GM18526 (cell line): Measurements from ENCODE around the gene MEGF8.

ENCODE experiments used
- POLR2A ChIP-seq: IDR thresholded peaks from 3 replicates; pipeline ENCODE4 v1.6.1; 2011; ENCODE audit not compliant: insufficient read length; ENCODE audit errors: extremely low read depth

MEGF8 gene

DNA sequence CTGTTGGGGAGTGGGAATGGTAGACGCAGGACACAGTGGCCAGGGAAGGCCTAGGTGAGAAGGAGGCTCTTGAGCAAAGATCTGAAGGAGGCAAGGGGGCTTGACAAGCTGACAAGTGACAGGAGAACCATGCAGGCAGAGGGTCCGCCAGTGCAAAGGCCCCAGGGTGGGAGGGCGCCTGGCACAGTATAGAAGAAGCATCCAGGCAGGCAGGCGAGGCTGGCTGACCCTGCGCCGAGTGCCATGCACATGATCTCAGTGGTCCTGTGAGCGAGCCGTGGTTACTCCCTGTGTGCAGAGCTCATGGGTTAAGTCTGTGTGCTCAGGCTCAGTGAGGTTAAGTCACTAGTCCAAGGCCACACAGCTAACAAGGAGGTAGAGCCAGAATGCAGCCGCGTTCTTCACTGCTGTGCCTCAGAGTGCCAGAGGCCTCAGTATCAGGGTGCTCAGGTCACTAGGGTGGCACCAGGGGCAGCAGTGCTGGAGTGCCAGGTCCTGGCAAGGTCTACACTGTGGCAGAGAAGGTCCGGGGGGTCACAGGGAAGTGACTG, 49.5 kb downstream of the MEGF8 start:
- TF ChIP-seq POLR2A: no peak

DNA sequence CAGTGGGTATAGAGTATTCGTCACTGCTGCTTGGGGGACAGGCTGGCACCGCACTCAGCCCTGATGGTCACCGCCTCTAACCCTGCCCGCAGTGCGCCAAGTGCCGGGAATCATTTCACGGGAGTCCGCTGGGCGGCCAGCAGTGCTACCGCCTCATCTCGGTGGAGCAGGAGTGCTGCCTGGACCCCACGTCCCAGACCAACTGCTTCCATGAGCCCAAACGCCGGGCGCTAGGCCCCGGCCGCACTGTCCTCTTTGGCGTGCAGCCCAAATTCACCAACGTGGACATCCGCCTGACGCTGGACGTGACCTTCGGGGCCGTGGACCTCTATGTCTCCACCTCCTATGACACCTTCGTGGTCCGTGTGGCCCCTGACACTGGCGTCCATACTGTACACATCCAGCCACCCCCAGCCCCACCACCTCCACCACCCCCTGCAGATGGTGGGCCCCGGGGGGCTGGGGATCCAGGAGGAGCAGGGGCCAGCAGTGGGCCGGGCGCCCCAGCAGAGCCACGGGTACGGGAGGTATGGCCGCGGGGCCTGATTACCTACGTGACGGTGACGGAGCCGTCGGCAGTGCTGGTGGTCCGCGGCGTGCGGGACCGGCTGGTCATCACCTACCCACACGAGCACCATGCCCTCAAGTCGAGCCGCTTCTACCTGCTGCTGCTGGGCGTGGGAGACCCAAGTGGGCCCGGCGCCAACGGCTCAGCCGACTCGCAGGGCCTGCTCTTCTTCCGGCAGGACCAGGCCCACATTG, 50.2 kb downstream of the MEGF8 start:
- TF ChIP-seq POLR2A: no peak

GRCh38 chr19:42376177-42376555, 50.7 kb downstream of the MEGF8 start:
- no peak for TF ChIP-seq POLR2A

GRCh38 chr19:42378225-42379215, 53.1 kb downstream of the MEGF8 start:
- TF ChIP-seq POLR2A: no peak

DNA sequence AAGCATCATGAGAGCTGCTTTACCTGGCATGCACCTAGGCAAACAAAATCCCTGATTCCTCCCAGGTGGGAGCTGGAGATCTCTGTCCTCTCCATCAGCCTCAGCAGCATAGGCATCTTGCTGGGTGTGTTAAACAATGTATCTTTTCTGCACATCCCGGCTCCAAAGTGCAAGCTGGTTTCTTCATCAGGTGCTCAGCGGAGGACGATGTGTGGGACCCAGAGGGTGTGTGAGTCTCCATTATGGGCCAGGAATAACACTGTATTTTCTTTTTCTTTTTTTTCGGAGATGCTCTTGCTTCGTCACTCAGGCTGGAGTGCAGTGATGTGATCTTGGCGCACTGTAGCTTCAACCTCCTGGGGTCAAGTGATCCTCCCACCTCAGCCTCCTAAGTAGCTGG, 54.7 kb downstream of the MEGF8 start:
- no peak for TF ChIP-seq POLR2A

DNA sequence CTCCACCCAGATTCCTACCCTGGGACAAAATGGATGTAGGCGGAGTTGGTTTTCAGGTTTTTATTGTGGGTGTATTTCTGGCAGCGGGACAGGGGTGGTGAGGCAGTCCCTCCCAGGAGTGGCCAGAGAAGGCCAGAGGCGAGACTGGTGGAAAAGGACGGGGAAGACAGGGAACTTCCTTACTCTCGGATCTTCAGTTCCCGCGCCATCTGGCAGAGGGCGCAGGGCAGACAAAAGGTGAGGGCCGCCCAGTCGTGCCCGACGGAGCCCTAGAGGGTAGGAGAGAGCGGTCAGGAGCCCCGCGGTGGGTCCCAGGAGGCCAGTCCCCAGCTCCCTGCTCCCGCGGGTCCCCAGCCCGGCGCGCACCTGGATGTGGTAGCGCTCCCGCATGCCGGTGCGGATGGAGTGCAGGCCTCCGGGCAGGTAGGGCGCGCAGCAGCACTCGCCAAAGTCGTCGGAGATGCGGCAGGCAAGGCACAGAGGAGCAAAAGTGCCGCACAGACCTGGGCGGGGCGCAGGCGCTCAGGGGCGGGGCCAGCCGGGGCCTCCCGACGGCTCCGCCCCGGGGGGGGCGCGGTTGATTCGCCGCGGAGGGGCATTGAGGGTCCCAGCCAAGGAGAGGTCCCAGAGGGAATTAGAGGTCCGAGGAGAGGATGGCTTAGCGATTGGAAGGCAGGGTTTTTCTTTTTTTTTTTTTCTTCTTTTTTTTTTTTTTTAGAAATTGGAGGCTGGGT, 61.7 kb downstream of the MEGF8 start:
- no peak for TF ChIP-seq POLR2A

DNA sequence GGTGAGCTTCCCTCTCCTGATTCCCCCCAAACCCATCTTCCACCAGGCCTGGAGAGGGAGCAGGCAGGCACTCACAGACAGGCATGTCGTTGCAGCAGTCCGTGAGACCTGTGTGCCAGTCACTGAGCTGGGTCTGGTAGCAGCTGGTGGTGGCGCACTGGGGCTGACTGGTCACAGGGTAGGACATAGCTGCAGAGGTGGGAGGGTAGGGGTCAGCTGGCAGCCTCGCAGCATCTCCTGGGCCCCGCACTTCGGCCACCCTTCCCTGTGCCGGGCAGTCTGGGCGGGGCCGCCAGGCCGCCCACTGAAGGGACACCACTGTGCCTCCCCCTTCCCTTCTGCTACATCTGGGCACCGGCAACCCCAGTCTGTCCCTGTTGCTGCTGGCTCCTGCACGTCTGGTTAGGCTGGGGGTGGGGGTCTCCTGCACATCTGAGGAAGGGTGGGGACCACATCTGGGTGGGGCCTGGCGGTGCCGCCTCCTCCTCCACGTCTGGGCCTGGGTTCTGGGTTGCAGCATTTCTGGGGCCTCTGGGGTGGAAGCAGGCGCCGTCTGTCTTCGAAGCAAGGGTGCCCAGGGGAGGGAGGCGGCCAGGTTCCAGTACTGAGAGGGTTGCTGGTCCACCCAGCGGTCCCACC, 63.5 kb downstream of the MEGF8 start:
- no peak for TF ChIP-seq POLR2A

DNA sequence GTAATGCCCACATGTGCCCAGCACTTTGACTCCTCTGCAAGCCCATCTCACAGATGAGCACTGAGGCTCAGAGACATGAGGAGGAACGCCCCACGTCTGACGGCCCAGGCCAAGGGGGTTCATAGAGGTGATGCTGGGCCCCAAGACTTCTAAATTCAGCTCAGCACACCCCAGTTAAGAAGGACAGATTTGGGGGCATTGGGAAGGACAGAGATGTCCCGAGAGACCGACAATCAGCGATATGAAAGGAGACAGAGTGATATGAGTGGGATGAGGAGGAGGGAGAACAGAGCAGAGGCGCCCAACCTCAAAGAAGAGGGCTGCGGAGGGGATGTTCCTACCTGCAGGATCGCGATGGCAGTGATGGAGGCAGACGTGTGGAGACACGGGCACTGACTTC, 64.5 kb downstream of the MEGF8 start, which contains the start of gene CNFN:
Gene CNFN (minus strand): TSS at position 399 of the 400 bp plus-strand sequence. CDS start 1,260 bp downstream, outside the sequence.
- no peak for TF ChIP-seq POLR2A

DNA sequence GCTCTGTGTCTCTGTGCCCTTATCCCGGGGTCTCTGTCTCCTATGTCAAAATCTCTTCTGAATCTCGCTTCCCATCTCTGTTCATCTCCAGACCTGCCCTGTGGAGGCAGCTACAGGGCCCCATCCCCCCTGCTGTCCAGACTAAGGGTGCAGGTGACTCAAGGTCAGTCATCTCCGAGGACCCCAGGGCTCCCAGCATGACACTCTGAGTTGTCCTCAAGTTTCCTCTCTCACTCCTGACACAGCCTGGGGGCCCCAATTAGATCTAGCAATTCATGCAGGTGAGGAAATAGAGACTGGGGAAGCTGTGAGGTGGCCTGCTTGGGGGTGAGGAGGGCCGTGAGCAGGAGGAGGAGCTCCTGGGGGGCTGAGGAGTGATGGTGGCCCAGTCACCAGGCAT, 66.7 kb downstream of the MEGF8 start:
- TF ChIP-seq POLR2A: no peak

DNA sequence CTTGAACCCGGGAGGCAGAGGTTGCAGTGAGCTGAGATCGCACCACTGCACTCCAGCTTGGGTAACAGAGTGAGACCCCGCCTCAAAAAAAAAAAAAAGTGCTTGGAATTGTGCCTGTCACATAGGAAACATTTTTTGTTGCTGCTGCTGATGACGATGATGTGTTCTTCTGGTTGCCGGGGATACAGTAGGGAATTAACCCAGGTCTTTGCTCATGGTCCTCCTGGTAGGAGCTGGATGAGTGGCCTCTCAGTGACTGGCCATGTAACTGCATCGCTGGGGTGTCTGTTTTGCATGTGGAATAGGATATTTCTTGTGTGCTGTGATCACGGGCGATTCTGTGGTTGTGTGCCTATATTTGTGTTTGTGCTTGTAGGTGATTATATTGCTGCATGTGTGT, 69.3 kb downstream of the MEGF8 start:
- TF ChIP-seq POLR2A: no peak

DNA sequence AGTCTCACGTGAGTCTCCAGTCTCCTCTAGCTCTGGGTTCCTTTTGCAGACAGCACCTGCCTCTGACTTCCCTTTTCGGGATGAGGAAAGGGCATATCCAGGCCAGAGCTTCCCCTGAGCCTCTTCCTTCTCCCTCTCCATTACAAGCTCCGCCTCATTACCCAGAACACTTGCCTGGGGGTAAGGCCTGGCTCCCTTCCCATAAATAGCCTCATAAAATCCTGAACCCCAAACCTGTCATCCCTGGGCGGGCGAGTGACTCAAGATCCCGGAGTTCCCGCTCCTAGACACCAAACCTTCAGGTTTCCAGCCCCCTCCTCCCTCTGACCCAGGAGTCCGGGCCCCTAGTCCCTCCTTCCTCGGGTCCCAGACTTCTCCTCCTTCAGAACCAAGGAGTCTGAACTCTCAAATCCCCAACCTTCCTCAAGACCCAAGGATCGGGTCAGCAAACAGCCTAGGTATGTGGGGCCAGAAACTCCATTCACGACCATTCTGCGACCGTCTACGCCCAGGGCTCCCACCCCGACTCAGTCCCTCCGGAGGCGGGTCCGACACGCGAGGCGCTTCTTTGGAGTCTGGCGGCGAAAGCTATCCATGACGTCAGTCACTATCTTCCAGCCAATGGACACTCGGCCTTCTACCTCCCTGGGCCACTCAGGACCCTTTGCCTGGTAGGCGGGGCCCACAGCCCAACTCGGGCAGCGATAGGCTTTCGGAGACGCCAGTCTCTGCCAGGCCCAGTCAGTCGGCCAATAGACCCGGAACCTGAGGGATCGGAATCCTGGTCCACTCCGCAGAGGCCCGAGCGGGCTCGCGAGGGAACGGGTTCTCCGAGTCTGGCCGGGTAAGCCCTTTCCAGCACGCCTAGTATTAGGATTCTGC, 71.2 kb downstream of the MEGF8 start:
- peak; percentile 90 for TF ChIP-seq POLR2A

DNA sequence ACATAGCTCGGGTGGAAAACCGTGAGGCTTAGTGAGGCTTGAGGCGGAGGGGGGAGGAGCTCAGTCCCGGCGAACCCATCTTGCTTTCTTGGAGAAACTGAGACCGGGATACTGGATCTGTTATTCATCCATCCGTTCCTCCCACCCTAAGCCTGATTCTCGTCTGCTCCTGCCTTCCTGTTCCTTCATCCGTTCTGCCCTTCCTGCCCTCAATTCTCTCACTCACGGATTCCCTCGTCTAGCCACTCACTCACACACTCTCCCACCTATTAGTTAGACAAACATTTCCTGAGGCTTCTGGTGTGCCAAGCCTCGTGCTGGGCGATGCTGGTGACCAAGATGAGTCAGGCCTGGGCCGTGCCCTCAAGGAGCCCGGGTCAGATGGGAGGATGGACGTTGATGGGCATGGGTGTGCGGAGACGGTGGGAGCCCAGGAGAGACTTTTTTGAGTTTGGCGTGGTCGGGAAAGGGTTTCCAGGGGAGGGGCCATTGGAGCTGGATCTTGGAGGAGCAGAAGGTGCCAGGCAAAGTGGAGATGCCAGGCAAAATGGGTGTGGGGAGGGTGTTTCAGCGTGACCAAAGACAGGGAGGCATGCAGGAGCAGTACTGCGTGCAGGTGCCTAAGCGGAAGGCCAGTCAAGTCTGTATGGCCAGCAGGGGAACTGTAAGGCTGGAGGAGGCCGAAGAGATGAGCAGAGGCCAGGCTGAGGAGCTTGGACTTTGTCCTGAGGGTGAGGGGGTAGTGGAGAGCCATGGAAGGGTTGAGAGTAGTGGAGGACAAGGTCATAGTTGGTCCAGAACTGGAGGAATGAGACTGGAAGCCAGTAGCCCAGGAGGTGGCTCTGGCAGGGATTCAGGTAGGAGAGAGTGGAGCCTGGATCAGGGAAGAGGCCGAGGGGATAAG, 72.1 kb downstream of the MEGF8 start:
- TF ChIP-seq POLR2A: no peak

DNA sequence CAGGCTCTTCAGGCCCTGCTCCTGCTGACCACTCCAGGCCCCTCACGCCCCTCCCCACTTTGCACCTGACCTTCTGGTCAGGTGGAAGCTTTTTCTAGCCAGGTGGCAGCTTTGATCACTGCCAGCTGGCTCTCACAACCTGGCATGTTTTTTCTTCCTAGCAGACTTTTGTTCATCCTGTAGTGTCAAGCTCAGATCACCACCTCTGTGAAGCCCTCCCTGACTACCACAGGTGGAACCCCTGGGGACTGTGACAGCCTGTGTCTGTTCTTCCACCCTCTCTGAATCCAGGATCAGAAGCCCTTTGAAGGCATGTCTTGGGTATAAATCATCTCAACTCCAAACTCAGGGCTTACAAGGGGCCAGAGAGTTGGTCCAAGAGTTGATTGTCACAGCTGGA, 75.0 kb downstream of the MEGF8 start:
- no peak for TF ChIP-seq POLR2A
